T-helper 1 cell treated with Interleukin-12 subunit alpha and Interleukin-12 subunit beta and Interleukin-4 antibody, amounts not matched to agents 30 μg/mL and 1 μg/mL, for 36 hours (primary cell): ENCODE results near the gene CYP4F22.
"Not testable (repeated sequence)": the region's sequence is repeated elsewhere in the genome, so short reads cannot be mapped to it uniquely, and the experiment has no call there.

Experiments
- H3K27ac Mint-ChIP-seq: one replicate; pipeline ENCODE4 v1.8.0; 2021; ENCODE audit warnings: mild to moderate bottlenecking, mixed read lengths
- H3K27me3 Mint-ChIP-seq: one replicate; pipeline ENCODE4 v1.8.0; 2021; ENCODE audit warnings: low read depth, mixed read lengths
- H3K36me3 Mint-ChIP-seq: one replicate; pipeline ENCODE4 v1.8.0; 2021; ENCODE audit warnings: low read depth, mixed read lengths
- H3K4me1 Mint-ChIP-seq: one replicate; pipeline ENCODE4 v1.8.0; 2021; ENCODE audit warnings: low read depth, mixed read lengths
- H3K4me3 Mint-ChIP-seq: one replicate; pipeline ENCODE4 v1.8.0; 2021; ENCODE audit warnings: mild to moderate bottlenecking, moderate library complexity, mixed read lengths
- H3K9me3 Mint-ChIP-seq: one replicate; pipeline ENCODE4 v1.8.0; 2021; ENCODE audit warnings: mixed read lengths

CYP4F22 gene

GRCh38 chr19:15591796-15592195, 83.5 kb downstream of the CYP4F22 start:
- H3K27ac Mint-ChIP-seq, result no peak overlapping the region
- no peaks in the 10 kb centered on the region for H3K4me1 Mint-ChIP-seq
- H3K27me3 Mint-ChIP-seq, result peaks cover 4% of the 10 kb centered on the region

DNA sequence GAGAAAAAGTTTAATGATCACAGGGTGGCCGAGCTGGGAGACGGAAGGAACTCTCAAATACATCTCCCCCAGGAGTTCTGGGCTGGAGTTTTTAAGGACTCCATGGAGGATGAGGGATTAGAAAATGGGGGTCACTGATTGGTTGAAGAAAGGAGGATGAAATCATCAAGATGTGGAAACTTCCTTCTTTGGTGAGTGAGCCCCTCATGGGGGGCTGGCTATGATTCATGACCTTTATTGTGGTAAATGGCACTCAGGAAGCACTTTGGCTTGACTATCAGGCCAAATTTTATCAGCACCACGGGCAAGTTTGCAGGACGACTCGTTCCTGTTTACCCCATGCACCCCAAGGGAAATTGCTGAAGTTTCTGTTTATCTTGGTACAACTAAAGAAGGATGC, 84.2 kb downstream of the CYP4F22 start:
- H3K4me1 Mint-ChIP-seq, H3K4me3 Mint-ChIP-seq, H3K27me3 Mint-ChIP-seq, H3K36me3 Mint-ChIP-seq, H3K27ac Mint-ChIP-seq: not testable (repeated sequence)
- H3K9me3 Mint-ChIP-seq, result peaks cover 12% of the 10 kb centered on the region

More at GRCh38 chr19:15591796-15592195, 83.5 kb downstream of the CYP4F22 start:
- Mint-ChIP-seq H3K9me3 (peaks cover 8% of the 10 kb centered on the region), H3K36me3 (no peaks in the 10 kb centered on the region), H3K4me3 (no peak overlapping the region)

- not testable (repeated sequence) for H3K4me3 Mint-ChIP-seq, H3K4me1 Mint-ChIP-seq, H3K27ac Mint-ChIP-seq, H3K36me3 Mint-ChIP-seq, H3K27me3 Mint-ChIP-seq
- peaks cover 12% of the 10 kb centered on the region for H3K9me3 Mint-ChIP-seq
These were observed 85.4 kb downstream of the CYP4F22 start for GRCh38 chr19:15593766-15594165.

- Mint-ChIP-seq H3K9me3 (peaks cover 12% of the 10 kb centered on the region), H3K27ac (no peak overlapping the region), H3K36me3 (no peaks in the 10 kb centered on the region), H3K4me3 (no peak overlapping the region), H3K27me3 (peaks cover 4% of the 10 kb centered on the region), H3K4me1 (no peaks in the 10 kb centered on the region)
These were observed 86.7 kb downstream of the CYP4F22 start for GRCh38 chr19:15595069-15595468.
